Left ventricle myocardium superior (tissue), 1 donor: ENCODE data around the gene CHSY1. TPM values are rescaled to one million over a fixed set of nuclear protein-coding genes. Genes with fewer than 3 reads are reported as not detected.
"Not testable (repeated sequence)": the region's sequence is repeated elsewhere in the genome, so short reads cannot be mapped to it uniquely, and the experiment has no call there.

ENCODE experiments used
- ATAC-seq: fragments of 200-7000 bp; cut with Tn5 transposase; one replicate; pipeline ENCODE4 v1.9.1; 2020; ENCODE audit warnings: mild to moderate bottlenecking, moderate library complexity
- DNase-seq: peaks from one replicate; pipeline ENCODE4 v3.0.0-alpha.2; 2020
- intact Hi-C: fragments of 100-400 bp; cut with micrococcal nuclease; formaldehyde crosslinking; loops from one replicate; pipeline ENCODE4 v1.11.0; 2022
- total RNA-seq: library from RNA; stranded (reverse); fragmentation: NEBNext Ultra II Directional; extraction: Animal tissue kit (Norgen Biotek cat#: 25700); gene quantifications from one replicate; pipeline ENCODE4 v1.2.1, GENCODE V29; 2021
- donor health status: DM: no; HTN: yes; CAD: no; lungs with severe emphysema.

The CHSY1 gene
- total RNA-seq, 1 donor from 2014 or later: 11.7 TPM

GRCh38 chr15:101131489-101132389, 120.1 kb downstream of the CHSY1 start:
- intact Hi-C loops: no loop called here
- no peak for DNase-seq
- ATAC-seq: no peak

- intact Hi-C loops: no loop called here
- DNase-seq (no peak), ATAC-seq (no peak)
These were observed 121.9 kb downstream of the CHSY1 start for GRCh38 chr15:101129851-101130380.

- no peak for DNase-seq
- intact Hi-C loops: no loop called here
These were observed 123.4 kb downstream of the CHSY1 start for GRCh38 chr15:101128221-101129015.

GRCh38 chr15:101127506-101128076, 124.3 kb downstream of the CHSY1 start:
- ATAC-seq: peak; percentile 96
- DNase-seq: peak; percentile 82
- intact Hi-C loops: no loop called here

More at GRCh38 chr15:101128221-101129015, 123.4 kb downstream of the CHSY1 start:
- ATAC-seq: peak; percentile 51

- peak; percentile 17 for ATAC-seq
- intact Hi-C loops: no loop called here
- no peak for DNase-seq
These were observed 125.0 kb downstream of the CHSY1 start for GRCh38 chr15:101126618-101127505.

- DNase-seq, ATAC-seq, intact Hi-C loops: not testable (repeated sequence)
These were observed 125.9 kb downstream of the CHSY1 start for GRCh38 chr15:101125881-101126428.

Other genes starting within 250 kb of the CHSY1 start
- 39.3 TPM for gene SELENOS, start 25.4 kb upstream of the CHSY1 start, total RNA-seq
- 27.5 TPM for gene SNRPA1, start 43.2 kb upstream of the CHSY1 start, total RNA-seq
- gene PCSK6, start 237.7 kb upstream of the CHSY1 start, total RNA-seq: 31.9 TPM